Right renal pelvis (tissue), 4 donors: ENCODE data around the gene RBM19. TPM values are rescaled to one million over a fixed set of nuclear protein-coding genes. Genes with fewer than 3 reads are reported as not detected.
"Not testable (repeated sequence)": the region's sequence is repeated elsewhere in the genome, so short reads cannot be mapped to it uniquely, and the experiment has no call there.

ENCODE experiments used
- DNase-seq, 4 donors: peaks; one replicate each; pipeline ENCODE4 v3.0.0-alpha.2; 2013; ENCODE audit warnings: low read depth in 4 of 4, low spot score in 3 of 4, missing footprints in 1 of 4
- polyA plus RNA-seq, 4 donors: library from polyadenylated mRNA; unstranded; fragments of 120-200 nt; gene quantifications; one replicate each; pipeline ENCODE4 v1.2.1, GENCODE V29; 2013; ENCODE audit not compliant: insufficient read length in 4 of 4

RBM19 gene
- polyA plus RNA-seq, 4 donors = 23.3 to 28.1 (median 27.0) TPM

DNA sequence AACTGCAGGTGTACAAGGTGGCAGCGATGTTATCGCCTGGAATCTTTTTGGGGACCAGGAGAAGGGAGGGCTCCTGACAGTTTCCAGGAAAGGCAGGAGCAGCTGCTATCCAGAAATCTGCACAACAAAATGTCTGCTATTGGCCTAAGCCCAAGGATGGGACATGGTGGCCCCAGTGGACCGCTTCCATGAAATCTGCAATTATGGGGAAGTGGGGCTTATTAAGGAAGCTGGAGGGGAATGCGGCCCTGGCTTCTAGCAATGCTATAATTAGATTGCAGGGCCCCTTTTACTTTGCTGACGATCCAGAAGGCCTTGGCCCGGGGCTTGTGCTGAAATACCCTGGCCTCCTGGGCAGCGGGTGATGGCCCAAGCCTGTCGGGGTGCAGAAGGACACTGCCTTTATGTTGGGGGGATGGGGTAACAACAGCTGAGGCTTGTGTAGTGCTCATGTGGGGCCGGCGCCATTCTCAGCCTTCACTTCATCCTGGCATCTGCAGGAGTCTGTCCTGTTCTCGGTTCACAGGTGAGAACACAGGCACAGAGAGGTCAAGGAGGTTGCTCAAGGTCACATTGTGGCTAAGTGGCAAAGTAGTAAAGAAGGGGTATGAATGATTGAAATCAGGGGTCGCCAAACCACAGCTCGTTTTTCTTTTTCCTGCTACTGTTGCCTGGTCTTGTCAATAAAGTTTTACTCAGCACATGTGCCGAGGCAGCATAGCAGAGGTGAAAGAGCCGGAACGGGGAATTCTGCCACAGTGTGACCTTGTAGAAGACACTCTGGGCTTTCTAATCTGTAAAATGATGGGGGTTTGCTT lies 153.5 kb downstream of the RBM19 start:
- no peak for DNase-seq

DNA sequence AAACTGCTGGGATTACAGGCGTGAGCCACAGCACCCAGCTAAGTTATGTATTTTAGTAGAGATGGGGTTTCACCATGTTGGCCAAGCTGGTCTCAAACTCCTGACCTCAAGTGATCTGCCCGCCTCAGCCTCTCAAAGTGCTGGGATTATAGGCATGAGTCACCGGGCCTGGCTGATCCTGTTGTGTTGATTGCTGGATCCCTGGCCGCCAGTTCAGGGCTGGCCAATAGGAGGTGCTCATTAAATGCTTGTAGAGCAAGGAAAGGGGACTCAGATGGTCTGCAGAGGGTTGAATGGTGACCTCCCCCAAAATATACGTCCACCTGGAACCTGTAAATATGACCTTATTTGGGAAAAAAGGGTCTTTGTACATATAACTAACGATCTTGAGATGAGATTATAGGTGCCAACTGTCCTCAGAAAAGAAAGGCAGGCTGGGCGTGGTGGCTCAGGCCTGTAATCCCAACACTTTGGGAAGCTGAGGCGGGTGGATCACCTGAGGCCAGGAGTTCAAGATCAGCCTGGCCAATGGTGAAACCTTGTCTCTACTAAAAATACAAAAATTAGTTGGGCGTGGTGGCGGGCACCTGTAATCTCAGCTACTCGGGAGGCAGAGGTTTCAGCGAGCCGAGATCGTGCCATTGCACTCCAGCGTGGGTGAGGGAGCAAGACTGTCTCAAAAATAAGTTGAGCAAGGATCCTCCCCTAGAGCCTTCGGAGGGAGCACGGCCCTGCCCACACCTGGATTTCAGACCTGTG lies 156.5 kb downstream of the RBM19 start:
- DNase-seq = not testable (repeated sequence)

DNA sequence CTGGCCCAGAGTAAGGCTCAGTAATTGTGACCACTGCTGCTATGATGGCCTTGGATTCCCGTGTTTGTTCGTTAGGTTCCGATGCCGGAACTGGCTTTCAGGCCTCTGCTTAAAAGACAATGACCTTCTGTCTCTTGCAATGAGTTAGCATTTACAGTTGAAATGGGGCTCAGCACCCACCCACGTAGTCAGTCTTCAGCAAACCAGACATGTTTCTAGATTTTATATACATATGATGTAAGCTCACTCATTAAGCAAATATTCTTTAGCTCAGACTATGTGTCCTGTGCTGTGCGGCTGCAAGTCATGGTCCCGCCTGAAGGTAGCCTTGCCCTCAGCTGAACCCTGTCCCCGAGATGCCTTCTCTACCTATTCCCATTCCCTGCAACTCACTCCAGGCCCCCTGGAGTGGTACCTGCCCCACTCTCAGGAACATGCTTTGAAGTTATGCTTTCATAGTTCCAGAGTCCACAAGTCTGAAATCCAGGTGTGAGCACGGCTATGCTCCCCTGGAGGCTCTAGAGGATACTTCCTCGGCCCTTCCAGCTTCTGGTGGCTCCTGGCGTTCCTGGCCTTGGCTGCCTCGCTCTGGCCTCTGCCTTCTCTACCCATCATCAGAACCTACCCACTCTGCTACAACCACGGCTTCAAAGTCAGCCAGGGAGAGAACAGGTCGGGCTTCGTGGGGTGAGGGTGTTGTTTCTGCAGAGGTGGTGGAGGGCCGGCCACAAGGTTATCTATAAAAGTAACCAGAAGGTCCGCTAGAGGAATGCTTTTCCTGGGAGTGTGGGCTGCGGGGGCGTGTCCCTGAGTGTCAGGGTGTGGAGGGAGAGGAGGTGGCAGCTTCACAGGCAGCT lies 157.8 kb downstream of the RBM19 start:
- no peak for DNase-seq

DNA sequence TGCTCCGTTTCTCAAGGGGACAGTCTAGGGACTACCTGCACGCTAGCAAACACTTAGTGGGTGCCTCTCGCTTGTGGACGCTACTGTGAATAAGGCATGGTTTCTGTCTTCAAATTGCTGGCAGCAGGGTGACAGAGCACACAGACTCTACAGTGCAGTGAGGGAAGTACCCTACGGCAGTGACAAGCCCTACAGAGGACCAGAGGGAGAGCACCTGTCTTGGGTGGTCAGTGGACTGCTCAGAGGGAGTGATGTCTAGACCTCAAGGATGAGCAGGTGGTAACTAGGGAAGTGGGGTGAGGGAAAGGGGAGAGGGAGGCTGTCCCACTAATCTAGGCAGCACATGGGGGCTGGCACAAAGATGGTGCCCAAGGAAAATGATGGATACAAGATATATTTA lies 160.5 kb downstream of the RBM19 start:
- no peak for DNase-seq

DNA sequence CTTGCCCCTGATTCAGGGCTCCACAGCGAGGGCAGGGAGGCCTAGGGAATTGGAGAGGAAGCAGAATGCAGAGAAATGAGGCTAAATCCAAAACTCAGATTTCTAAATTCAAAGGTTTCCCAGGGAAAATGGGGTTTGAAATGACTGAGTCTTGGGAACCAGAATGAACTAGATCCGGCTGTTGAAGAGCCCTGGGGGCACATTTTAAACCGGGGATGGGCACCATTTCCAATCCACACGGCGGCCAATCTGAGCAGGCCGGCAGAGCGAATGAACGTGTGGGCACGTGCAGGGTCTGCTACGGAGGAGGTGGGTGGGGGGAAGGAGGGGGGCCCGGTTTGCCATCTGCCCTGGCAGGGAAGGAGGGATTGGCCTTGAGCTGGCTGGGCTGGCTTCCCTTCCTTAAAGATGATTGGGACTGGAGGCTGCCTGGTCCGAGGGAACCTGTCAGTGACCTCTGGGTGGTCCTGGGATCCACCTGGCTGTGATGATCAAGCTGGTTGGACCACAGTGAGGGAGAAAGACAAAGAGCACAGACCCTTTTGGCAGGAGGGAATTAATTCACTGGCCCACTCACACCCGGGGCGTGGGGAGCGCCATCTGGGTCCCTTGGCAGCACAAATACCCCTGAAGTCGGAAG lies 161.0 kb downstream of the RBM19 start:
- DNase-seq = no peak

DNA sequence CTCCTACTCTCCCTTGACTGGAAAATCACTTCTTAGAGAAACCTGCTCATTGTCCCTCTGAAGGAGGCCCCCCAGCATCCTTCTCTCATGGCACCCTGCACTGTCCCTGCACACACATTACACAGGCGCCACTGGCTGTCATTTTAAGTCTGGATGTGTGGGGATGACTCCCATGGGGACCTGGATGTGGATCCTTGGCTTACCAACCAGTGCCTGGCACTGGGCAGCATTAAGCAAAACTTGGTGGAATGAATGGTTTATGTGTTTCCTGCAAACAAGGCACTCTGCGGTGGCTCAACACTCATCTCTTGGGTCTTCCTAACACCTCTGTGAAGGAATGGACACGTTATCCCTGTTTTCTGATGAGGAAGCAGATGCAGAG lies 162.4 kb downstream of the RBM19 start:
- DNase-seq = no peak

DNA sequence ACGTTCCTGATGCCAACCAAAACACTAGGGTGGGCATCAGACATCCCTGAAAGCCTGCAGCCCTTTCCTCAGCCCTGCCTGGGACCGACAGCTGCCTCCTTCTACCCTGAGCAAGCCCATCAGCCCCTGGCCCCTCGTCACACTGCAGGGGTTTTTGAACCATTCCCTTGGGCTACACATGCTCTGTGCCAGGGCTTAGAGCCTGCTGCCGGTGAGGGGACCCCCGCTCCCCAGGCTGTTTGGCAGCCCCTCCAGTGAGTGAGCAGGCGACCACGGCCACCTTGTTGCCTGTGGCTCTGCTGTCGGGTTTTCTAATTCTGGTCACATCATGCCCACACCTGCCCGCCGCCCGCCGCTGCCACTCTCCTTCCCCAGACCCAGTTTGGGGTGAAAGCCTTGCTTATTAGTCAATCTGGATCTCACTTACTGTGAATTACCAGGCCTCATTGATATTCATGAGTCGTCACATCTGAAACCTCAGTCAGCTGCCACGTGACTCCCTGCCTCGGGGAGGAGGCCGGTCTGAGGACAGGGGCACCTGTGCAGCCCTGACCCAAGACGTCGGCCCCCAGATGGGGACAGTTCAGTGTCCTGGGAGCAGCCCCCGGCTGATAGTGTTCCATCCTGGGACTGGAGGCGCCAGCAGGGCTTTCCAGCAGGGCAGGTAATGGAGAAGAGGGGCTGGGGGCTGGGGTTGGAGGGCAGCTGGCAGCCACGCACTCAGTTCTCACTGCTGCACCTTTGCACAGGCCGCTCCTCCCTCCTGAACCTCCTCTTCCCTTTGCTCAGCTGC lies 163.0 kb downstream of the RBM19 start:
- no peak for DNase-seq

DNA sequence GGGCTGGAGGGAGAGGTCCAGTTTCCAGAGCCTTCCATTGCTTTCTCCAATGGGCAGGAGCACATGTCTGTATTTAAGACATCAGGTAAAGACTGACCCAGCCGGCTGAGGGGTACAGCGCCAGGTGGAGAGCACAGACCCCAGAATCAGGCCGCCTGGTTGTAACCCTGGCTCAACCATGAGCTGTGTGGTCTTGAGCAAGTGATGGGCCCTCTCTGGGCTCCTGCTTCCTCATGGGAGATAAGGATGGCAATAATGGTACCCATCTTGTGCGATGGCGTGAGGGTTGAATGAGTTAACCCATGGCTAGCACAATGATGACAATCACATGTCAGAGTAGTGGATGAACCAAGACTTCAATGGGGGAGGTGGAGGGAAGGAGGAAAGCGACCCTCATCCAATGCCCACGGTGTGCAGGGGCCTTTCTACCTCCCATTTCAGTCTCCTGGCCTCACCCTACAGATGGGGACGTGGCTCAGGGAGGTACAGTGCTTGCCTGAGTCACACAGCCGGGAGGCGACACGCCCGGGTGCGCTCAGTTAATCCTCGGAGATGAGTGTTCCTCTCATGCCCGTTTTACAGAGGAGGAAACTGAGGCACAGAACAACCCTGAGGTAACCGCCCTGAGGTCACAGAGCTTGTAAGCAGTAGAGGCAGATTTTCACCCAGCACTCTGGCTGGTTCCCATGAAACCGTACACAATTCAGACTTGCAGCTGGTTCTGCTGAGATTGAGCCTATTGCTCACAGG lies 163.9 kb downstream of the RBM19 start:
- DNase-seq = no peak

DNA sequence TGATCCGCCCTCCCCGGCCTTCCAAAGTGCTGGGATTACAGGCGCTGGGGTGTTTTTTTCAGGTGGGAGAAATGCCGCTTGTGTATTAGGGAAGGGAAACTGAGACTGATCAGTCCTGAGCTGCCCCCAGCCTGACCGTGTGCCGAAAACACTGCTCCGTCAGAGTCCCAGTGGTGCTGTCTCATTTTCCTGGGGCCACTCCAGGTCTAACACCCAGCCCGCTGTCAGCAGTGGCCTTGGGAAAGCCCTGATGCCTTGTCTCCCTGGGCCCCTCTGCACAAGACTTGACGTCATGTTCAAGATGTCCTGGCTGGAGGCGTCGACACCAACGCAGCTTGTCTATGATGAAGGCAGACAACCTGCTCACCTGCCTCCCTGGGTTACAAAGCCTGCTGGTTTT lies 165.9 kb downstream of the RBM19 start:
- DNase-seq = no peak

DNA sequence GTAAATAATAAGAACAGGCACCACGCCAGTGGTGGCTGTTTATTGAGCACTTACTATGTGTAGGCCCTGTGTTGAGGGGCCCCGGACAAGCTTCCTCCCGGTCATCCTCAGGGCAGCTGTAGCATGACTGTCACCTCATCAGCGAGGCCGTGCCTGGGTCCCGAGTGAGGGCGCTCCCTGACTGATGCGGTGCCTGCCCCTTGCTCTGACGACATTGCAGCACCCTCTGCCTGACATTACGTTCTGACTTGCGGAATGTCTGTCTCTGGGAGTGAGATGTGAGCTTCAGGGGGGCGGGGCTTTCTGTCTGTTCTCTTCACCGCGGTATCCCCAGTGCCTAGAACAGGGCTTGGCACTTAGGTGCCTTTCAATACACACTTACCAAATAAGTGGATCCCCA lies 167.6 kb downstream of the RBM19 start:
- no peak for DNase-seq

DNA sequence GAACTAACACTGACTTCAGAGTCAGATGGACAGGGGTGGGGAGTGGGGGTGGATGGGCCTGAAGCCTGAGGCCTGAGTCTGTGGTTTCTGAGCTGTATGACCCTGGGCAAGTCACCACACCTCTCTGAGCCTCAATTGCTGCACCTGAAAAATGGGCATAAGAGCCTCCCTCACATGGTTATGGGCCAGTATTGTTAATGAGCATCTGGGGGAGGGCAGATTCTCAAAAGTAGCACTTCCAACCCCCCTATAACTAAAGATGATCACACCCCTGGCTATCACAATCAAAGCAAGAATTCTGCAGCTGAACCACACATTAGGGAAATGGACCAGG lies 168.6 kb downstream of the RBM19 start:
- no peak for DNase-seq

DNA sequence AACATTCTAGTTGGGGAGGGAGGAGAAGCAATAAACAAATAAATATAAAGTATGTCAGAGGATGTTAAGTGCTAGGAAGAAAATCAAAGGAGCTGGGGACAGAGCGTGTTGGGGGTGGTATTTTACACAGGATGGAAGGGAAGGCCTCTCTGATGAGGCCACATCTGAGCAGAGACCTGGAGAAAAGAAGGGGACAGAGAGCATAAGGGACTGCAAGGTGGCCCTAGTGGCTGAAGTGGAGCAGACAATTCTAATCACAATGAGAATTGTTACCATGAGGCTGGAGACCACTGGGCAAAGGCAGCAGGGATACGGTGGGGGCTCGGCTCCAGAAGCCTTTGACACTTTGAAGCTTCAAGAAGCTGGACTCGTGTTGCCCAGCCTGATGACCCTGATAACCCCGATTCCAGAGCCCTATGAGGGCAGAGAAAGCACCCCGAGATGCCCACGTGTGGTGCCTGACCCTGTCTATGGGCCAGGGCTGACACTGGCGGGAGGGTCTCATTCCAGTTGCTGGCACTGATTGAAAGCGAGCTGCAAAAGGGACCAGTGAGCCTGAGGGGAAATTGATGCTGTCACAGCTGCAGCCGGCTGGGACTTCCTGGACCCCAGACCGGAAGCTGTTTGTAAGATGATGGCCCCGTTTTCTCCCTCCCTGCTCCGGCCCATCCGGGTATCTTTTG lies 169.1 kb downstream of the RBM19 start:
- DNase-seq = no peak

DNA sequence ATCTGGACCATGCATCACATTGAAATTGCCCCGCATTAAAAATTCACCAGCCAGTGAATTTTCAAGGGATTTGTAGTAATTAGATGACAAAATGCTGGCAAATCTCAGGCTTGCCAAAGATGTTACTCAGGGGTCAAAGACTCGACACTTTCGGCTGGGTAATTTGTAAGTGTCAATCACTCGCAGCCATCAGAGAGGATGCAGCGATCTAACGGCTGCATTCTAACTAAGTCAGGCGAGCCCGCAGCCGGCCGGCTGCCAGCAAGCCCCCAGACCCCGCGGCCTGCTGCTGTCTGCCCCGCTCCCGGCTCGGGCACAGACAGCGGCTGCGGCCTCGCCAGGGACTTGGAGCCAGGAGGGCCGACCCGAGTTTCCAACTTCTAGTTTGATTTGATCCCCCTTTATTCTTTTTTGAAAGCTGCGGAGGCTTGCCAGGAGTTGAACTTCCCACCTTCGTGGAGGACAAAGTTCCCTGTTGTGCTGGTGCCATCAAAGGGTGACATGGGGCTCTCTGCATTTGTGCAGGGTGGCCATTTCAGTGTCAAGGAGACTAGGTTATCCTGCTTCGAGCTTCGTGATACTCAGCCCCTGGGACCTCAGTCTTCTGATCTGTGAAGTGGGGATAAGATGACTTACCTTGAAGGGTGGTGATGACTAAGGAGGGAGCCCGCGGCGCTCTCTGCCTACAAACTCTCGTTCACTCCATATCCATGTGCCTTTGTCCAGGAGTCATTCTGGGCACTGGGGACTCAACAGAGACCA lies 169.9 kb downstream of the RBM19 start:
- DNase-seq = no peak

DNA sequence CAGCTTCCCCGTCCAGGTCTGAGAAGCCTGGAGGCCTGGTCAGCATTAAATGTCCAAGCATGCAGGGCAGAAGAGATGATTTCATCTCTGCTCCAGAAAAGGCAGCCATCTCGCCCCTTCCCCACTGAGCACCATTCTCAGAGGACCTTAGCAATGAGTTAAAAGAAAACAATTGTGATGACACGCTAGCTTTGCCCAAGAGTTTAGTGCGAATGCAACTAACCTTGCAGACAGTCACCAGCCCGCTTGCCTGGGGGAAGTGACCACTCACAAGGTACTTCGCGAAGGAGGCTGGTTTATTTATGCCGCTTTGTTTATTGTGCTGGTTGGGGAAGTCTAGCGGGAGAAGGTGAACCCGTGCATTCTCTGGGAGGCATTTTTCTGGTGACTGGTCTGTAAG lies 170.7 kb downstream of the RBM19 start:
- no peak for DNase-seq

DNA sequence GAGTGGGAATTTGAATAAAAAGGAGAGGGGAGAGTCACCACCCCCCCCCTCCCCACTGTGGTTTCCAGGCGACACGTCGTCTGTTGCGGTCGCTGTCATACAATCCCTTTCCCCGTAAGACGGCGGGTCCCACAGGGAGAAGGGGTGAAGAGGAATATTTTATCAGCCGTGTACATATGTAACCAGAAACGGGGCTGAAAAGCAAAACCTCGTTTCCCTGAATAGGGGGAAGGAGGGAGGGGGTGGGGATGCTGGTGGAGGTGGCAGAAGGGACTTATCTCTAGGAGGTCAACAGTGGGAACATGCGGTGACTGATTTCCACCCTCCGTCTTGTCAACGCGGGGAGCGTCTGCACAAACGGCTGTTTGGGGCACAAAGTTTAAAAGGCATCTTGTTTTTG lies 171.4 kb downstream of the RBM19 start:
- DNase-seq = no peak

DNA sequence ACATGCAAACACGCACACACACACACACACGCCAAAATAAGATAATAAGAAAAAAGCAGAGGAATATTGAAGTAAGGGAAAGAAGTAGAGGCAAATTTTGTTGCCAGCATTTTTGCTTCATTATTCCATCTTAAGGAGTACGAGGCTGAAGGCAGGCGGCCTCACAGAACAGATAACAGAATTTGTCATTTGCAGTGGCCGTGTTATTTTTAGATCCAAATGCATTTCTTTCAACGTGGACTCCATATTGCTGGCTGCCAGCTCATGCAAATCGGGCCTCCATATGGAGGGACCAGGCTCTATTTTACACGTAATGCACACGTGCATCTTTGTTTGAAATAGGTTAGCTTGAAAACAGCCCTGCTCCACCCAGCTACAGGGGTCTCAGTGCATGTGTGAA lies 172.9 kb downstream of the RBM19 start:
- DNase-seq = no peak

DNA sequence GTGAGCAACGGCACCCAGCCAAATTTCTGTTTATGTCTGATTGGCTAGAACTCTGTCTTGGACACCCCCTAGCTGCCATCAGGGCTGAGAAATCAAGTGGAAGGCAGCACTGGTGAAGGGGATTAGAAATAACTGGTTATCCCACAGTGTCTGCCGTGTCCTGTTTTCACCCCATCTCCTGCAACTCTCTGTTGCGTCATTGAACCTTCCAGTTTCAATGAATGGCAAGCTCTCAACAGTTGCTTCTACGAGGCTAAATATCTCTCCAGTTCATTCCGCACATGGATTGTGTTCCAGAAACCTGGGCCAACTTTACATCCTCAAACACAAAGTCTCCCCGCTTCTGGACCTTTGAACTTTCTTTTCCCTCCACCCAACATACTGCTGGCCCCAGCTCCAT lies 173.7 kb downstream of the RBM19 start:
- DNase-seq = no peak
